NCI-H2081 treated with DMSO at 0.1 percent for 48 hours (cell line): ENCODE results near the gene OR2A5.
"Not testable (repeated sequence)": the region's sequence is repeated elsewhere in the genome, so short reads cannot be mapped to it uniquely, and the experiment has no call there.

Experiments
- DNase-seq: peaks from one replicate; lab custom pipeline; 2025; lab: John Stamatoyannopoulos, UW

The OR2A5 gene

GRCh38 chr7:144048648-144049047 is at the start of gene OR2A5:
Gene OR2A5 (plus strand): TSS chr7:144048948. CDS start chr7:144050402, 1,454 bp downstream.
- DNase-seq, result no peak

GRCh38 chr7:144000020-144000419 is 48.7 kb upstream of the OR2A5 start, which contains the start of gene OR6B1:
Gene OR6B1 (plus strand): TSS chr7:144000320. CDS start chr7:144003997, 3,677 bp downstream.
- no peak for DNase-seq

- DNase-seq, result no peak
Measured at GRCh38 chr7:144001543-144001942, 47.2 kb upstream of the OR2A5 start.

- DNase-seq, result no peak
Measured at GRCh38 chr7:144004703-144005102, 44.0 kb upstream of the OR2A5 start.

GRCh38 chr7:144006029-144006691 is 42.6 kb upstream of the OR2A5 start:
- DNase-seq, result no peak

- no peak for DNase-seq
Measured at GRCh38 chr7:144006692-144007042, 42.1 kb upstream of the OR2A5 start.

- no peak for DNase-seq
Measured at GRCh38 chr7:144009361-144009760, 39.4 kb upstream of the OR2A5 start.

GRCh38 chr7:144010061-144010460 is 38.7 kb upstream of the OR2A5 start:
- DNase-seq, result not testable (repeated sequence)

GRCh38 chr7:144010821-144011220 is 37.9 kb upstream of the OR2A5 start:
- DNase-seq, result not testable (repeated sequence)

- DNase-seq, result no peak
Measured at GRCh38 chr7:144011458-144012230, 37.1 kb upstream of the OR2A5 start.

- DNase-seq, result no peak
Measured at GRCh38 chr7:144018065-144018464, 30.7 kb upstream of the OR2A5 start.

- no peak for DNase-seq
Measured at GRCh38 chr7:144019457-144019856, 29.3 kb upstream of the OR2A5 start.

- no peak for DNase-seq
Measured at GRCh38 chr7:144020340-144020739, 28.4 kb upstream of the OR2A5 start.

- no peak for DNase-seq
Measured at GRCh38 chr7:144022169-144022568, 26.6 kb upstream of the OR2A5 start.

GRCh38 chr7:144023171-144023827 is 25.4 kb upstream of the OR2A5 start:
- DNase-seq, result no peak

- no peak for DNase-seq
Measured at GRCh38 chr7:144024213-144024612, 24.5 kb upstream of the OR2A5 start.

- DNase-seq, result no peak
Measured at GRCh38 chr7:144026203-144026883, 22.4 kb upstream of the OR2A5 start.

- DNase-seq, result peak; percentile 11
Measured at GRCh38 chr7:144027070-144027469, 21.7 kb upstream of the OR2A5 start.

GRCh38 chr7:144027974-144028373 is 20.8 kb upstream of the OR2A5 start:
- DNase-seq, result no peak

GRCh38 chr7:144028547-144028946 is 20.2 kb upstream of the OR2A5 start:
- no peak for DNase-seq

- DNase-seq, result no peak
Measured at GRCh38 chr7:144032516-144032915, 16.2 kb upstream of the OR2A5 start.

GRCh38 chr7:144032985-144033709 is 15.6 kb upstream of the OR2A5 start:
- DNase-seq, result no peak
